WTC11 (cell line): Measurements from ENCODE around the gene XIRP1. TPM values are rescaled to one million over a fixed set of nuclear protein-coding genes. Genes with fewer than 3 reads are reported as not detected.

ENCODE experiments used
- ATAC-seq: fragments of 200-7000 bp; cut with Tn5 transposase; 2 replicates; pipeline ENCODE4 v1.10.0; 2021; ENCODE audit warnings: mild to moderate bottlenecking, moderate library complexity
- CTCF ChIA-PET: fragments of 300-600 bp; sonication (Branson Sonifier 250); formaldehyde crosslinking; loops from one replicate; lab custom pipeline; 2021; ENCODE audit warnings: antibody characterized with exemption; lab: Charles Lee
- POLR2A ChIA-PET: fragments of 350-600 bp; sonication (Branson Sonifier 250); formaldehyde crosslinking; loops from one replicate; lab custom pipeline; 2021; ENCODE audit warnings: antibody characterized with exemption; lab: Charles Lee
- DNase-seq: peaks from one replicate; pipeline ENCODE4 v3.0.0; 2021; ENCODE audit warnings: low spot score
- H3K27ac Mint-ChIP-seq: 2 replicates; pipeline ENCODE4 v1.8.0; 2021; ENCODE audit warnings: mixed read lengths
- H3K27me3 Mint-ChIP-seq: 2 replicates; pipeline ENCODE4 v1.8.0; 2021; ENCODE audit warnings: low read depth, mild to moderate bottlenecking, moderate library complexity, mixed read lengths
- H3K36me3 Mint-ChIP-seq: 2 replicates; pipeline ENCODE4 v1.8.0; 2021; ENCODE audit warnings: mixed read lengths
- H3K4me1 Mint-ChIP-seq: 2 replicates; pipeline ENCODE4 v1.8.0; 2022; ENCODE audit warnings: mixed read lengths
- H3K4me3 Mint-ChIP-seq: 2 replicates; pipeline ENCODE4 v1.8.0; 2021; ENCODE audit warnings: mild to moderate bottlenecking, moderate library complexity, mixed read lengths
- H3K9me3 Mint-ChIP-seq: 2 replicates; pipeline ENCODE4 v1.8.0; 2021; ENCODE audit warnings: mixed read lengths
- ELF4 ChIP-seq: sonication (generic); formaldehyde crosslinking; IDR thresholded peaks from 2 replicates; pipeline ENCODE4 v1.8.1; 2022; ENCODE audit warnings: low read depth, mild to moderate bottlenecking, moderate library complexity, missing genetic modification reagents
- FOXJ3 ChIP-seq: sonication (generic); formaldehyde crosslinking; IDR thresholded peaks from 2 replicates; pipeline ENCODE4 v1.9.0; 2021; ENCODE audit warnings: missing genetic modification reagents, mild to moderate bottlenecking, borderline replicate concordance
- HMGA2 ChIP-seq: fragments of 250-450 bp; sonication (Bioruptor Pico); IDR thresholded peaks from 2 replicates; pipeline ENCODE4 v1.4.0; 2021; ENCODE audit warnings: mild to moderate bottlenecking, moderate library complexity
- JUN ChIP-seq: sonication (generic); formaldehyde crosslinking; IDR thresholded peaks from 2 replicates; pipeline ENCODE4 v1.8.0; 2023; ENCODE audit warnings: mild to moderate bottlenecking, missing genetic modification reagents
- NFE2L1 ChIP-seq: sonication (generic); formaldehyde crosslinking; IDR thresholded peaks from 2 replicates; pipeline ENCODE4 v1.8.1; 2023; ENCODE audit warnings: missing genetic modification reagents
- NFYB ChIP-seq: sonication (generic); formaldehyde crosslinking; conservative IDR thresholded peaks from 2 replicates; pipeline ENCODE4 v1.8.0; 2022; ENCODE audit warnings: low read depth, missing genetic modification reagents
- NR2C2 ChIP-seq: sonication (generic); formaldehyde crosslinking; IDR thresholded peaks from 2 replicates; pipeline ENCODE4 v1.8.0; 2022; ENCODE audit warnings: mild to moderate bottlenecking, missing genetic modification reagents
- PRRX2 ChIP-seq: fragments of 250-450 bp; sonication (Bioruptor Pico); IDR thresholded peaks from 2 replicates; pipeline ENCODE4 v1.8.0; 2021; ENCODE audit warnings: mild to moderate bottlenecking
- TEAD4 ChIP-seq: sonication (generic); formaldehyde crosslinking; IDR thresholded peaks from 2 replicates; pipeline ENCODE4 v1.8.0; 2022; ENCODE audit warnings: mild to moderate bottlenecking, missing genetic modification reagents
- ZNF232 ChIP-seq: sonication (generic); formaldehyde crosslinking; IDR thresholded peaks from 2 replicates; pipeline ENCODE4 v1.8.0; 2022; ENCODE audit warnings: mild to moderate bottlenecking, missing genetic modification reagents
- ZNF423 ChIP-seq: fragments of 250-450 bp; sonication (Bioruptor Pico); IDR thresholded peaks from 2 replicates; pipeline ENCODE4 v2.1.2; 2022; ENCODE audit warnings: mild to moderate bottlenecking, moderate library complexity
- ZNF671 ChIP-seq: fragments of 250-450 bp; sonication (Bioruptor Pico); IDR thresholded peaks from 2 replicates; pipeline ENCODE4 v1.8.0; 2021; ENCODE audit warnings: mild to moderate bottlenecking
- total RNA-seq: library from RNA; stranded (reverse); gene quantifications from 3 replicates; pipeline ENCODE4 v1.2.3, GENCODE V29; 2021
- TF ChIP-seq, protein P1 (sequence below): fragments of 250-450 bp; sonication (Bioruptor Pico); IDR thresholded peaks from 2 replicates; pipeline ENCODE4 v1.9.0; 2021; ENCODE audit warnings: mild to moderate bottlenecking, borderline replicate concordance
- TF ChIP-seq, protein P2 (sequence below): sonication (generic); formaldehyde crosslinking; IDR thresholded peaks from 2 replicates; pipeline ENCODE4 v1.8.1; 2023; ENCODE audit warnings: mild to moderate bottlenecking, missing genetic modification reagents, borderline replicate concordance
- TF ChIP-seq, protein P3 (sequence below): sonication (generic); formaldehyde crosslinking; IDR thresholded peaks from 2 replicates; pipeline ENCODE4 v1.8.0; 2022; ENCODE audit warnings: mild to moderate bottlenecking, missing genetic modification reagents
- TF ChIP-seq, protein P4 (sequence below): fragments of 250-450 bp; sonication (Bioruptor Pico); conservative IDR thresholded peaks from 2 replicates; pipeline ENCODE4 v1.9.0; 2021; ENCODE audit warnings: mild to moderate bottlenecking
- TF ChIP-seq, protein P5 (sequence below): sonication (generic); formaldehyde crosslinking; IDR thresholded peaks from 2 replicates; pipeline ENCODE4 v1.8.1; 2022; ENCODE audit warnings: mild to moderate bottlenecking, missing genetic modification reagents, moderate library complexity, borderline replicate concordance
- TF ChIP-seq, protein P6 (sequence below): sonication (generic); formaldehyde crosslinking; IDR thresholded peaks from 2 replicates; pipeline ENCODE4 v1.8.1; 2023; ENCODE audit warnings: mild to moderate bottlenecking, missing genetic modification reagents
- TF ChIP-seq, protein P7 (sequence below): sonication (generic); formaldehyde crosslinking; IDR thresholded peaks from 2 replicates; pipeline ENCODE4 v1.8.0; 2023; ENCODE audit warnings: missing genetic modification reagents

The XIRP1 gene
- total RNA-seq, 1 experiment from 2014 or later, result not detected

DNA sequence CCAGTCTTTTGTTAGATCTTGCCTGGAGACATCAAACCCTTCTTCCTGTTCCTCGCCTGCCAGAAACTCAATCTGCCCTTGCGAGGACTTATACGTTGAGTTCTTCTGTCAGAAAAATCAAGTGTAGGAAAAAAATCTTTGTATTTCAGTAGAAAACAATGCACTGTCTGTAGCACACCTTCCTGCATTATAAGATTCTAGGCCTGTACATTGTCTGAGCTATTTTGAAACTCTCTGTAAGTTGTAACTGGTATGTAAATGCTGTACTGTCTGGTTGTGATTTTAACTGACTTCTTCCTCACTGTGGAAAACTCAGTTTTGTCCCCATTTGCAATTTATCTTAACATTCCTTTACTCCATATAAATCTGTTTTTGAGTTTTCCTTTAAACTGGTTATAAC lies 17.7 kb upstream of the XIRP1 start (continued):
- TF ChIP-seq, protein P1, sequence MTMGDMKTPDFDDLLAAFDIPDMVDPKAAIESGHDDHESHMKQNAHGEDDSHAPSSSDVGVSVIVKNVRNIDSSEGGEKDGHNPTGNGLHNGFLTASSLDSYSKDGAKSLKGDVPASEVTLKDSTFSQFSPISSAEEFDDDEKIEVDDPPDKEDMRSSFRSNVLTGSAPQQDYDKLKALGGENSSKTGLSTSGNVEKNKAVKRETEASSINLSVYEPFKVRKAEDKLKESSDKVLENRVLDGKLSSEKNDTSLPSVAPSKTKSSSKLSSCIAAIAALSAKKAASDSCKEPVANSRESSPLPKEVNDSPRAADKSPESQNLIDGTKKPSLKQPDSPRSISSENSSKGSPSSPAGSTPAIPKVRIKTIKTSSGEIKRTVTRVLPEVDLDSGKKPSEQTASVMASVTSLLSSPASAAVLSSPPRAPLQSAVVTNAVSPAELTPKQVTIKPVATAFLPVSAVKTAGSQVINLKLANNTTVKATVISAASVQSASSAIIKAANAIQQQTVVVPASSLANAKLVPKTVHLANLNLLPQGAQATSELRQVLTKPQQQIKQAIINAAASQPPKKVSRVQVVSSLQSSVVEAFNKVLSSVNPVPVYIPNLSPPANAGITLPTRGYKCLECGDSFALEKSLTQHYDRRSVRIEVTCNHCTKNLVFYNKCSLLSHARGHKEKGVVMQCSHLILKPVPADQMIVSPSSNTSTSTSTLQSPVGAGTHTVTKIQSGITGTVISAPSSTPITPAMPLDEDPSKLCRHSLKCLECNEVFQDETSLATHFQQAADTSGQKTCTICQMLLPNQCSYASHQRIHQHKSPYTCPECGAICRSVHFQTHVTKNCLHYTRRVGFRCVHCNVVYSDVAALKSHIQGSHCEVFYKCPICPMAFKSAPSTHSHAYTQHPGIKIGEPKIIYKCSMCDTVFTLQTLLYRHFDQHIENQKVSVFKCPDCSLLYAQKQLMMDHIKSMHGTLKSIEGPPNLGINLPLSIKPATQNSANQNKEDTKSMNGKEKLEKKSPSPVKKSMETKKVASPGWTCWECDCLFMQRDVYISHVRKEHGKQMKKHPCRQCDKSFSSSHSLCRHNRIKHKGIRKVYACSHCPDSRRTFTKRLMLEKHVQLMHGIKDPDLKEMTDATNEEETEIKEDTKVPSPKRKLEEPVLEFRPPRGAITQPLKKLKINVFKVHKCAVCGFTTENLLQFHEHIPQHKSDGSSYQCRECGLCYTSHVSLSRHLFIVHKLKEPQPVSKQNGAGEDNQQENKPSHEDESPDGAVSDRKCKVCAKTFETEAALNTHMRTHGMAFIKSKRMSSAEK, result no peak

DNA sequence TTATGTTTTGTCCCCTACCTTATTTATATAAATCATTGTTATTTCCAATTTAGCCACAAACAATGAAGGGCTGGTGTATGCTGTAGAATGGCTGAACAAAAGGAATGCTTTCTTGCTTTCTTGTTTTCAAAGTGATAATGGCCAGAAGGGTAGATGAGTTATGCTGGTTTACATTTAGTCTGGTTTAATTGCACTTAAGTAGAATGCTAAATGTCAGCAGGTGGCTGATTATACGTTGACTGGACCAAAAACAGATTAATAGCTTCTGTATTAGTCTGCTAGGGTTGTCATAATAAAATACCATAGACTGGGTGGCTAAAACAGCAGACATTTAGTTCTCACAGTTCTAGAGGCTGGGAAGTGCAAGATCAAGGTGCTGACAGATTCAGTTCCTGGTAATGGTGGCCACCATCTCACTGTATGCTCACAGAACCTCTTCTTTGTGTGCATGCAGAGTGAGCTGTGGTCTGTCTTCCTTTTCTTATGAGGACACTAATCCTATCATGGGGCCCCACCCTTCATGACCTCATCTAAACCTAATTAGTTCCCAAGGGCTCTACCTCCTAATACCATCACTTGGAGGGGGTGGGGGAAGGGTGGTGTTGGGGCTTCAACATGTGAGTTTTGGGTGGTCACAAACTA lies 17.1 kb upstream of the XIRP1 start:
- H3K4me1 Mint-ChIP-seq, result peaks cover 37% of the 10 kb centered on the region
- H3K27me3 Mint-ChIP-seq, result no peaks in the 10 kb centered on the region; the same call in 1 of the 2 replicates
- no peak overlapping the region for H3K4me3 Mint-ChIP-seq
- no peak overlapping the region for H3K27ac Mint-ChIP-seq
- no peaks in the 10 kb centered on the region for H3K36me3 Mint-ChIP-seq
- CTCF ChIA-PET, result interaction anchor here (1.0 to 2.7 kb wide), 2 partner anchors 79 to 169 kb away, joined by 3 to 15 read pairs; no protein-coding TSS in a partner anchor
- ATAC-seq (no peak), DNase-seq (no peak)
- POLR2A ChIA-PET, result no interaction called here
- peaks cover 10% of the 10 kb centered on the region; the same call in 1 of the 2 replicates for H3K9me3 Mint-ChIP-seq
- TF ChIP-seq NFE2L1 (CRISPR knock-in tag) (no peak), NR2C2 (no peak), HMGA2 (CRISPR knock-in tag) (no peak), ZNF671 (no peak), FOXJ3 (CRISPR knock-in tag) (no peak), ELF4 (CRISPR knock-in tag) (no peak), TEAD4 (CRISPR knock-in tag) (no peak), ZNF232 (no peak), NFYB (CRISPR knock-in tag) (no peak), PRRX2 (CRISPR knock-in tag) (no peak), JUN (CRISPR knock-in tag) (no peak), ZNF423 (CRISPR knock-in tag) (no peak)
- TF ChIP-seq, protein P2, sequence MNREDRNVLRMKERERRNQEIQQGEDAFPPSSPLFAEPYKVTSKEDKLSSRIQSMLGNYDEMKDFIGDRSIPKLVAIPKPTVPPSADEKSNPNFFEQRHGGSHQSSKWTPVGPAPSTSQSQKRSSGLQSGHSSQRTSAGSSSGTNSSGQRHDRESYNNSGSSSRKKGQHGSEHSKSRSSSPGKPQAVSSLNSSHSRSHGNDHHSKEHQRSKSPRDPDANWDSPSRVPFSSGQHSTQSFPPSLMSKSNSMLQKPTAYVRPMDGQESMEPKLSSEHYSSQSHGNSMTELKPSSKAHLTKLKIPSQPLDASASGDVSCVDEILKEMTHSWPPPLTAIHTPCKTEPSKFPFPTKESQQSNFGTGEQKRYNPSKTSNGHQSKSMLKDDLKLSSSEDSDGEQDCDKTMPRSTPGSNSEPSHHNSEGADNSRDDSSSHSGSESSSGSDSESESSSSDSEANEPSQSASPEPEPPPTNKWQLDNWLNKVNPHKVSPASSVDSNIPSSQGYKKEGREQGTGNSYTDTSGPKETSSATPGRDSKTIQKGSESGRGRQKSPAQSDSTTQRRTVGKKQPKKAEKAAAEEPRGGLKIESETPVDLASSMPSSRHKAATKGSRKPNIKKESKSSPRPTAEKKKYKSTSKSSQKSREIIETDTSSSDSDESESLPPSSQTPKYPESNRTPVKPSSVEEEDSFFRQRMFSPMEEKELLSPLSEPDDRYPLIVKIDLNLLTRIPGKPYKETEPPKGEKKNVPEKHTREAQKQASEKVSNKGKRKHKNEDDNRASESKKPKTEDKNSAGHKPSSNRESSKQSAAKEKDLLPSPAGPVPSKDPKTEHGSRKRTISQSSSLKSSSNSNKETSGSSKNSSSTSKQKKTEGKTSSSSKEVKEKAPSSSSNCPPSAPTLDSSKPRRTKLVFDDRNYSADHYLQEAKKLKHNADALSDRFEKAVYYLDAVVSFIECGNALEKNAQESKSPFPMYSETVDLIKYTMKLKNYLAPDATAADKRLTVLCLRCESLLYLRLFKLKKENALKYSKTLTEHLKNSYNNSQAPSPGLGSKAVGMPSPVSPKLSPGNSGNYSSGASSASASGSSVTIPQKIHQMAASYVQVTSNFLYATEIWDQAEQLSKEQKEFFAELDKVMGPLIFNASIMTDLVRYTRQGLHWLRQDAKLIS, result no peak
- TF ChIP-seq, protein P3, sequence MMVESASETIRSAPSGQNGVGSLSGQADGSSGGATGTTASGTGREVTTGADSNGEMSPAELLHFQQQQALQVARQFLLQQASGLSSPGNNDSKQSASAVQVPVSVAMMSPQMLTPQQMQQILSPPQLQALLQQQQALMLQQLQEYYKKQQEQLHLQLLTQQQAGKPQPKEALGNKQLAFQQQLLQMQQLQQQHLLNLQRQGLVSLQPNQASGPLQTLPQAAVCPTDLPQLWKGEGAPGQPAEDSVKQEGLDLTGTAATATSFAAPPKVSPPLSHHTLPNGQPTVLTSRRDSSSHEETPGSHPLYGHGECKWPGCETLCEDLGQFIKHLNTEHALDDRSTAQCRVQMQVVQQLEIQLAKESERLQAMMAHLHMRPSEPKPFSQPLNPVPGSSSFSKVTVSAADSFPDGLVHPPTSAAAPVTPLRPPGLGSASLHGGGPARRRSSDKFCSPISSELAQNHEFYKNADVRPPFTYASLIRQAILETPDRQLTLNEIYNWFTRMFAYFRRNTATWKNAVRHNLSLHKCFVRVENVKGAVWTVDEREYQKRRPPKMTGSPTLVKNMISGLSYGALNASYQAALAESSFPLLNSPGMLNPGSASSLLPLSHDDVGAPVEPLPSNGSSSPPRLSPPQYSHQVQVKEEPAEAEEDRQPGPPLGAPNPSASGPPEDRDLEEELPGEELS (CRISPR knock-in tag), result no peak
- TF ChIP-seq, protein P4, sequence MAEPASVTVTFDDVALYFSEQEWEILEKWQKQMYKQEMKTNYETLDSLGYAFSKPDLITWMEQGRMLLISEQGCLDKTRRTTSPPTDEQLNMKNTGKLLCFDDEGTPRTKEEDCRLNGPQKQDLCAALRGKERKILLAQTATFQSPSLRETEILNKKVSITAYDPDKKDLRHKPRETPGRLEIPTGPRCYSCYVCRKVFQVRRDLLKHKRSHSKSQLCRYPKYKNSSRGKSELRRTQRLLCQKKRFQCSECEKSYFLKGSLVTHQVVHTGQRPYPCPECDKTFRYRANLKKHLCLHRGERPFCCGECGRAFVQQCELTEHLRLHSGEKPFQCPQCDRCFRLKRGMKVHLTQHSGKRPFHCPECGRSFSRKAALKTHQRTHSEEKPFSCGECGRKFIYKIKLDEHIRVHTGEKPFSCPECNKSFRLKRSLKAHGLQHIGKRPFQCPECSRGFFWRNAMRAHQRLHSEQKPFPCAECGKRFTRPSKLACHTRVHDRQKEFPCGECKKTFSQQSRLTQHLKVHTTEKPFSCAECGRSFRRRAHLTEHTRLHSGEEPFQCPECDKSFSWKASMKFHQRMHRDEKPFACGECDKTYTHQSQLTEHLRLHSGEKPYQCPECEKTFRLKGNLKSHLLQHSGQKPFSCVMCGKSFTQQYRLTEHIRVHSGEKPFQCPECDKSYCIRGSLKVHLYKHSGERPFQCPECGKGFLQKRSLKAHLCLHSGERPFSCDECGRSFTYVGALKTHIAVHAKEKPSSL (CRISPR knock-in tag), result no peak
- TF ChIP-seq, protein P5, sequence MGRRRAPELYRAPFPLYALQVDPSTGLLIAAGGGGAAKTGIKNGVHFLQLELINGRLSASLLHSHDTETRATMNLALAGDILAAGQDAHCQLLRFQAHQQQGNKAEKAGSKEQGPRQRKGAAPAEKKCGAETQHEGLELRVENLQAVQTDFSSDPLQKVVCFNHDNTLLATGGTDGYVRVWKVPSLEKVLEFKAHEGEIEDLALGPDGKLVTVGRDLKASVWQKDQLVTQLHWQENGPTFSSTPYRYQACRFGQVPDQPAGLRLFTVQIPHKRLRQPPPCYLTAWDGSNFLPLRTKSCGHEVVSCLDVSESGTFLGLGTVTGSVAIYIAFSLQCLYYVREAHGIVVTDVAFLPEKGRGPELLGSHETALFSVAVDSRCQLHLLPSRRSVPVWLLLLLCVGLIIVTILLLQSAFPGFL (CRISPR knock-in tag), result no peak
- TF ChIP-seq, protein P6, sequence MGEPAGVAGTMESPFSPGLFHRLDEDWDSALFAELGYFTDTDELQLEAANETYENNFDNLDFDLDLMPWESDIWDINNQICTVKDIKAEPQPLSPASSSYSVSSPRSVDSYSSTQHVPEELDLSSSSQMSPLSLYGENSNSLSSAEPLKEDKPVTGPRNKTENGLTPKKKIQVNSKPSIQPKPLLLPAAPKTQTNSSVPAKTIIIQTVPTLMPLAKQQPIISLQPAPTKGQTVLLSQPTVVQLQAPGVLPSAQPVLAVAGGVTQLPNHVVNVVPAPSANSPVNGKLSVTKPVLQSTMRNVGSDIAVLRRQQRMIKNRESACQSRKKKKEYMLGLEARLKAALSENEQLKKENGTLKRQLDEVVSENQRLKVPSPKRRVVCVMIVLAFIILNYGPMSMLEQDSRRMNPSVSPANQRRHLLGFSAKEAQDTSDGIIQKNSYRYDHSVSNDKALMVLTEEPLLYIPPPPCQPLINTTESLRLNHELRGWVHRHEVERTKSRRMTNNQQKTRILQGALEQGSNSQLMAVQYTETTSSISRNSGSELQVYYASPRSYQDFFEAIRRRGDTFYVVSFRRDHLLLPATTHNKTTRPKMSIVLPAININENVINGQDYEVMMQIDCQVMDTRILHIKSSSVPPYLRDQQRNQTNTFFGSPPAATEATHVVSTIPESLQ, result no peak
- TF ChIP-seq, protein P7, sequence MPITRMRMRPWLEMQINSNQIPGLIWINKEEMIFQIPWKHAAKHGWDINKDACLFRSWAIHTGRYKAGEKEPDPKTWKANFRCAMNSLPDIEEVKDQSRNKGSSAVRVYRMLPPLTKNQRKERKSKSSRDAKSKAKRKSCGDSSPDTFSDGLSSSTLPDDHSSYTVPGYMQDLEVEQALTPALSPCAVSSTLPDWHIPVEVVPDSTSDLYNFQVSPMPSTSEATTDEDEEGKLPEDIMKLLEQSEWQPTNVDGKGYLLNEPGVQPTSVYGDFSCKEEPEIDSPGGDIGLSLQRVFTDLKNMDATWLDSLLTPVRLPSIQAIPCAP (CRISPR knock-in tag), result no peak
